Measurements from ENCODE around the gene KRT75.

- TF ChIP-seq, protein P1, sequence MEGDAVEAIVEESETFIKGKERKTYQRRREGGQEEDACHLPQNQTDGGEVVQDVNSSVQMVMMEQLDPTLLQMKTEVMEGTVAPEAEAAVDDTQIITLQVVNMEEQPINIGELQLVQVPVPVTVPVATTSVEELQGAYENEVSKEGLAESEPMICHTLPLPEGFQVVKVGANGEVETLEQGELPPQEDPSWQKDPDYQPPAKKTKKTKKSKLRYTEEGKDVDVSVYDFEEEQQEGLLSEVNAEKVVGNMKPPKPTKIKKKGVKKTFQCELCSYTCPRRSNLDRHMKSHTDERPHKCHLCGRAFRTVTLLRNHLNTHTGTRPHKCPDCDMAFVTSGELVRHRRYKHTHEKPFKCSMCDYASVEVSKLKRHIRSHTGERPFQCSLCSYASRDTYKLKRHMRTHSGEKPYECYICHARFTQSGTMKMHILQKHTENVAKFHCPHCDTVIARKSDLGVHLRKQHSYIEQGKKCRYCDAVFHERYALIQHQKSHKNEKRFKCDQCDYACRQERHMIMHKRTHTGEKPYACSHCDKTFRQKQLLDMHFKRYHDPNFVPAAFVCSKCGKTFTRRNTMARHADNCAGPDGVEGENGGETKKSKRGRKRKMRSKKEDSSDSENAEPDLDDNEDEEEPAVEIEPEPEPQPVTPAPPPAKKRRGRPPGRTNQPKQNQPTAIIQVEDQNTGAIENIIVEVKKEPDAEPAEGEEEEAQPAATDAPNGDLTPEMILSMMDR (IDR thresholded peaks at IDR 0.05; ENCODE audit: low read depth, low read length, poor library complexity, severe bottlenecking): no peak
- no peak for TF ChIP-seq EZH2phosphoT487 (IDR thresholded peaks at IDR 0.05; ENCODE audit: borderline replicate concordance, low read length)
These were observed 11.7 kb upstream of the KRT75 start for GRCh38 chr12:52445876-52446275.
